ENCODE data around the gene OR10G7.
"Not testable (repeated sequence)": the region's sequence is repeated elsewhere in the genome, so short reads cannot be mapped to it uniquely, and the experiment has no call there.

OR10G7 gene

DNA sequence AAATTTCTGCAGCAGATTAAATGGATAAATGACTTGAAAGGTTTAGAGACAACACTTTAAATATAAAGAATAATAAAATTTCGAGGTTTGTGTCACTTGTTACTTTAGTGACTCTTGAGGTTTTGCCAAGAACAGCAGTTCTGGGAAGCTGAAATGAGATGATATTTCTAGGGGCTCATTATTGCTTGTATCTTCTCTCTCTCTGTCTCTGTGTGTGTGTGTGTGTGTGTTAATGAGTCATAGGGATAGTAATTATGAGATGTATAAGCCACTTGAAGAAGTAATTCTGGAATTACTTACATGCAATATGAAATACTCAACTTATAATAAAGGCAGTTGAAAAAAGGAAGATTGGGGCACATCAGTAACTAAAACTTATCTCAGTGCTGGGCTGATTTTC lies 9.6 kb upstream of the OR10G7 start:
- DNase-seq (ENCODE audit: low read depth): no peak
- no peak overlapping the region for H3K4me3 ChIP-seq (ENCODE audit: low read depth, low read length)
- TF ChIP-seq, protein P1, sequence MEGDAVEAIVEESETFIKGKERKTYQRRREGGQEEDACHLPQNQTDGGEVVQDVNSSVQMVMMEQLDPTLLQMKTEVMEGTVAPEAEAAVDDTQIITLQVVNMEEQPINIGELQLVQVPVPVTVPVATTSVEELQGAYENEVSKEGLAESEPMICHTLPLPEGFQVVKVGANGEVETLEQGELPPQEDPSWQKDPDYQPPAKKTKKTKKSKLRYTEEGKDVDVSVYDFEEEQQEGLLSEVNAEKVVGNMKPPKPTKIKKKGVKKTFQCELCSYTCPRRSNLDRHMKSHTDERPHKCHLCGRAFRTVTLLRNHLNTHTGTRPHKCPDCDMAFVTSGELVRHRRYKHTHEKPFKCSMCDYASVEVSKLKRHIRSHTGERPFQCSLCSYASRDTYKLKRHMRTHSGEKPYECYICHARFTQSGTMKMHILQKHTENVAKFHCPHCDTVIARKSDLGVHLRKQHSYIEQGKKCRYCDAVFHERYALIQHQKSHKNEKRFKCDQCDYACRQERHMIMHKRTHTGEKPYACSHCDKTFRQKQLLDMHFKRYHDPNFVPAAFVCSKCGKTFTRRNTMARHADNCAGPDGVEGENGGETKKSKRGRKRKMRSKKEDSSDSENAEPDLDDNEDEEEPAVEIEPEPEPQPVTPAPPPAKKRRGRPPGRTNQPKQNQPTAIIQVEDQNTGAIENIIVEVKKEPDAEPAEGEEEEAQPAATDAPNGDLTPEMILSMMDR (IDR thresholded peaks at IDR 0.05; ENCODE audit: low read depth, low read length, missing control alignments): no peak

DNA sequence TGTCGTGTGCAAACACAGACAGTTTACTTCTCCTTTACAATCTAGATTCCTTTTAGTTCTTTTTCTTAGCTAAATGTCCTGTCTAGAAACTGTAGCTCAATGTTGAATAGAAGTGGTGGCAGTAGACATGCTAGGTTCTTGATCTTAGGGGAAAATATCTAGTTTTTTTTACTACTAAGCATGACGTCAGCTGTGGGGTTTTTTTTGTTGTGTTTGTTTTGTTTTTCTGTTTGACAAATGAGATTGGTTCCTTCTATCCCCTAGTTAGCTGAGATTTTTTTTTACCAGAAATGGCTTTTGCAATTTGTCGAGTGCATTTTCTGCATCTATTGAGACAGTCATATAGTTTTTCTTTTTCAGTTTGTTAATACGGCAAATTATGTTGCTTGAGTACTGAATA lies 2.3 kb upstream of the OR10G7 start:
- TF ChIP-seq, protein P1 (IDR thresholded peaks at IDR 0.05; ENCODE audit: low read depth, low read length, missing control alignments): no peak
- no peak overlapping the region for H3K4me3 ChIP-seq (ENCODE audit: low read depth, low read length)
- DNase-seq (ENCODE audit: low read depth): no peak

DNA sequence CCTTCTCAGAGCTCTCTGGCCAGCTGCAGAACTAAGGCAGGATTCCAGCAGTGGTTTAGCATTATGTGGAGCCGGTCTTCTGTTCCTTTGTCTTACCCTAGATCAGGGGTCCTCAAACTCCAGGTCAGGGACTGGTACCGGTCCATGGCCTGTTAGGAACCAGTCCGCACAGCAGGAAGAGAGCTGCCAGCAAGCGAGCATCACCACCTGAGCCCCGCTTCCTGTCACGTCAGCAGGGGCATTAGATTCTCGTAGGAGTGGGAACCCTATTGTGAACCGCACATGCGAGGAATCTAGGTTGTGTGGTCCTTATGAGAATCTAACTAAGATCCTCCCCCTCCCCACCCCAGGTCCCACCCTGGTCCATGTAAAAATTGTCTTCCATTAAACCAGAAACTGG lies 1.6 kb downstream of the OR10G7 start:
- no peak overlapping the region for H3K4me3 ChIP-seq (ENCODE audit: low read depth, low read length)
- TF ChIP-seq, protein P1 (IDR thresholded peaks at IDR 0.05; ENCODE audit: low read depth, low read length, missing control alignments): no peak
- DNase-seq (ENCODE audit: low read depth): no peak

DNA sequence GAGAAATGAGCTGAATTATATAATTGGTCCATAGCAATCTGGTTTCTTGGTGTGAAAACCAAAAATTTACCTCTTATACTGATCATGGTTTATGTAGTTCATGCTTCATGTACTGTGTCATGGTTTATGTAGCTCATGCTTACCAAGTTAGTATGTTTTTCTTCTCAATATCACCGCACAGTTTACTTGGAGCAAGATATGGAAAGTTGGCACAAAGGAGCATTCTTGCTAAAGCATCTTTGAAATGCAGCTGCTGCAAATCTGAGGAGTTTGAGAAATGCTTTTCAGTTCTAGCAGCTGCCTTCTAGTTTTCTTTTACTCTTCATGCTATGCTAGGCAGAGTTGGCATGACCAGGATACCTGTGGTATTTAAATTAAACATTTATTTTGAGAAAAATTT lies 4.5 kb downstream of the OR10G7 start:
- TF ChIP-seq, protein P1 (IDR thresholded peaks at IDR 0.05; ENCODE audit: low read depth, low read length, missing control alignments): no peak

DNA sequence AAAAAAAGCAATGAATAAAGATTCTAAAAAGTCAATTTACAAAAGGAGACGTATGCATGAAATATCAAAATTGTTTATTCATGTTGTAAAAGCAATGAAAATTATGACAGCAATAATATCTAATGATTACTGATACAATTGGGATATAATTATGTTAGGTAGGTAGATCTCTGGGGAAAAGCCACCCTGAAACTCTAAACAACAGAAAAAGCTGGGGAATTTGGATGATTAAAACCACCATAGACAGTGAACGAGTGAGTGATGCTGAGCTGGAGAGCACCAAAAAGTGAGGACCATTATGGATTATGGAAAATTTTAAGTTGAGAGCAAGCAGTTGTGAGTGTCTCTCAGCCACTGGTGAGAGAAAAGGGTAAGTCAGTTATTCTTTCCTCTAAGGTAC lies 14.6 kb downstream of the OR10G7 start, which contains the start of gene OR10G8:
TSS of gene OR10G8 (plus strand) at position 301 of the 400 bp plus-strand sequence. CDS start 2,825 bp downstream, outside the sequence.
- DNase-seq (ENCODE audit: low read depth): no peak
- TF ChIP-seq, protein P1 (IDR thresholded peaks at IDR 0.05; ENCODE audit: low read depth, low read length, missing control alignments): no peak
- no peak within 1 kb of the TSS for H3K4me3 ChIP-seq (ENCODE audit: low read depth, low read length)

More for the DNA sequence above, 4.5 kb downstream of the OR10G7 start:
- H3K4me3 ChIP-seq (ENCODE audit: low read depth, low read length): no peak overlapping the region
- no peak for DNase-seq (ENCODE audit: low read depth)

DNA sequence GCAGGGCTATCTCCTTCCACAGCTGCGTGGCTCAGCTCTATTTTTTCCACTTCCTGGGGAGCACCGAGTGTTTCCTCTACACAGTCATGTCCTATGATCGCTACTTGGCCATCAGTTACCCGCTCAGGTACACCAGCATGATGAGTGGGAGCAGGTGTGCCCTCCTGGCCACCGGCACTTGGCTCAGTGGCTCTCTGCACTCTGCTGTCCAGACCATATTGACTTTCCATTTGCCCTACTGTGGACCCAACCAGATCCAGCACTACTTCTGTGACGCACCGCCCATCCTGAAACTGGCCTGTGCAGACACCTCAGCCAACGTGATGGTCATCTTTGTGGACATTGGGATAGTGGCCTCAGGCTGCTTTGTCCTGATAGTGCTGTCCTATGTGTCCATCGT lies 25.3 kb downstream of the OR10G7 start:
- H3K4me3 ChIP-seq (ENCODE audit: low read depth, low read length); DNase-seq (ENCODE audit: low read depth): not testable (repeated sequence)

DNA sequence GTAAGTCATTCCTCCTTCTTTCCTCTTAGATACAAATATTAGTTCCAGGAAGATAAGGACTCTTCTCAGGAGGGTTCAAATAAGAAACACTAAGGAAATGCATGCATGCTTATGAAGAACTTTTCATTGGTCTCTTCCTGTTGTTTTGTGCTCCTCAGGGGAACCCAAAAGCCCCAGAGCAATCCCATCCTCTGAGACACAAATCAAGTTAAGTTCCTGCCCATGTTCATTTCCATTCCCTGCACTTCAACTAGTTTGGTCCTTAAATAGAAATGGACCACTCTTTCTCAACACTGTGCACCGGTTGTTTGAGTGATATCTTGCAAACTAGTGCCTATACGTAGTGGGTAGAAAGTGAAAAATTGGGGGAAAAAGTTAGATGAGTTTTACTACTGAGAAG lies 28.4 kb downstream of the OR10G7 start, which contains the start of gene OR10G4:
TSS of gene OR10G4 (plus strand) at position 301 of the 400 bp plus-strand sequence. CDS start 2,578 bp downstream, outside the sequence.
- H3K4me3 ChIP-seq (ENCODE audit: low read depth, low read length): no peak within 1 kb of the TSS
- TF ChIP-seq, protein P1 (IDR thresholded peaks at IDR 0.05; ENCODE audit: low read depth, low read length, missing control alignments): no peak

More for the DNA sequence above, 28.4 kb downstream of the OR10G7 start, which contains the start of gene OR10G4:
- no peak for DNase-seq (ENCODE audit: low read depth)
